IPS-15b (cell line): ENCODE measurements around the gene GRID1.
"Not testable (repeated sequence)": the region's sequence is repeated elsewhere in the genome, so short reads cannot be mapped to it uniquely, and the experiment has no call there.

Source experiments
- H3K27me3 ChIP-seq: one replicate; pipeline ENCODE4 v1.6.1; 2013; ENCODE audit warnings: low read length; ENCODE audit not compliant: control insufficient read depth, insufficient read depth
- H3K36me3 ChIP-seq: one replicate; pipeline ENCODE4 v1.6.1; 2013; ENCODE audit warnings: low read length; ENCODE audit not compliant: control insufficient read depth, insufficient read depth
- H3K4me1 ChIP-seq: one replicate; pipeline ENCODE4 v1.6.1; 2013; ENCODE audit warnings: mild to moderate bottlenecking, low read length; ENCODE audit not compliant: control insufficient read depth, insufficient read depth
- H3K4me3 ChIP-seq: one replicate; pipeline ENCODE4 v1.5.1; 2013; ENCODE audit warnings: low read depth, low read length
- H3K9ac ChIP-seq: one replicate; pipeline ENCODE4 v1.6.1; 2013; ENCODE audit warnings: low read depth, mild to moderate bottlenecking, low read length
- H3K9me3 ChIP-seq: one replicate; pipeline ENCODE4 v1.6.1; 2013; ENCODE audit warnings: mild to moderate bottlenecking, low read length; ENCODE audit not compliant: control insufficient read depth, insufficient read depth

Gene GRID1

GRCh38 chr10:85859859-85860258 is 506.7 kb downstream of the GRID1 start:
- Histone ChIP-seq H3K9me3 (no peaks in the 10 kb centered on the region), H3K36me3 (no peaks in the 10 kb centered on the region), H3K27me3 (no peaks in the 10 kb centered on the region)

GRCh38 chr10:85858776-85859515 is 507.6 kb downstream of the GRID1 start:
- no peaks in the 10 kb centered on the region for H3K27me3 ChIP-seq
- no peaks in the 10 kb centered on the region for H3K9me3 ChIP-seq
- no peaks in the 10 kb centered on the region for H3K36me3 ChIP-seq
- no peaks in the 10 kb centered on the region for H3K4me1 ChIP-seq
- H3K4me3 ChIP-seq: no peak overlapping the region
- no peak overlapping the region for H3K9ac ChIP-seq

More at GRCh38 chr10:85859859-85860258, 506.7 kb downstream of the GRID1 start:
- Histone ChIP-seq H3K9ac (no peak overlapping the region), H3K4me3 (no peak overlapping the region), H3K4me1 (peaks cover 4% of the 10 kb centered on the region)

GRCh38 chr10:85857791-85858190 is 508.8 kb downstream of the GRID1 start:
- H3K27me3 ChIP-seq: no peaks in the 10 kb centered on the region
- H3K36me3 ChIP-seq: no peaks in the 10 kb centered on the region
- H3K9me3 ChIP-seq: no peaks in the 10 kb centered on the region
- no peak overlapping the region for H3K9ac ChIP-seq
- no peaks in the 10 kb centered on the region for H3K4me1 ChIP-seq
- no peak overlapping the region for H3K4me3 ChIP-seq

GRCh38 chr10:85857305-85857704 is 509.3 kb downstream of the GRID1 start:
- H3K27me3 ChIP-seq: no peaks in the 10 kb centered on the region
- no peak overlapping the region for H3K9ac ChIP-seq
- H3K36me3 ChIP-seq: no peaks in the 10 kb centered on the region
- no peaks in the 10 kb centered on the region for H3K4me1 ChIP-seq
- no peaks in the 10 kb centered on the region for H3K9me3 ChIP-seq
- H3K4me3 ChIP-seq: no peak overlapping the region

GRCh38 chr10:85851934-85852333 is 514.7 kb downstream of the GRID1 start:
- no peak overlapping the region for H3K9ac ChIP-seq
- H3K4me3 ChIP-seq: no peak overlapping the region
- no peaks in the 10 kb centered on the region for H3K9me3 ChIP-seq
- no peaks in the 10 kb centered on the region for H3K27me3 ChIP-seq
- no peaks in the 10 kb centered on the region for H3K4me1 ChIP-seq
- no peaks in the 10 kb centered on the region for H3K36me3 ChIP-seq

GRCh38 chr10:85851325-85851724 is 515.3 kb downstream of the GRID1 start:
- Histone ChIP-seq H3K9me3 (no peaks in the 10 kb centered on the region), H3K4me1 (no peaks in the 10 kb centered on the region), H3K4me3 (no peak overlapping the region), H3K36me3 (no peaks in the 10 kb centered on the region), H3K9ac (no peak overlapping the region), H3K27me3 (no peaks in the 10 kb centered on the region)

GRCh38 chr10:85850736-85851135 is 515.9 kb downstream of the GRID1 start:
- no peak overlapping the region for H3K4me3 ChIP-seq
- no peaks in the 10 kb centered on the region for H3K4me1 ChIP-seq
- no peak overlapping the region for H3K9ac ChIP-seq
- H3K9me3 ChIP-seq: no peaks in the 10 kb centered on the region
- H3K27me3 ChIP-seq: no peaks in the 10 kb centered on the region
- H3K36me3 ChIP-seq: no peaks in the 10 kb centered on the region

- no peaks in the 10 kb centered on the region for H3K27me3 ChIP-seq
- H3K36me3 ChIP-seq: no peaks in the 10 kb centered on the region
- no peaks in the 10 kb centered on the region for H3K4me1 ChIP-seq
- H3K9me3 ChIP-seq: no peaks in the 10 kb centered on the region
- H3K9ac ChIP-seq: no peak overlapping the region
- no peak overlapping the region for H3K4me3 ChIP-seq
These were observed 517.3 kb downstream of the GRID1 start for GRCh38 chr10:85849315-85849714.

GRCh38 chr10:85848756-85849155 is 517.8 kb downstream of the GRID1 start:
- Histone ChIP-seq H3K9me3 (no peaks in the 10 kb centered on the region), H3K4me3 (no peak overlapping the region), H3K27me3 (no peaks in the 10 kb centered on the region), H3K4me1 (no peaks in the 10 kb centered on the region), H3K36me3 (no peaks in the 10 kb centered on the region), H3K9ac (no peak overlapping the region)

- Histone ChIP-seq H3K27me3 (no peaks in the 10 kb centered on the region), H3K9ac (no peak overlapping the region), H3K36me3 (no peaks in the 10 kb centered on the region), H3K4me3 (no peak overlapping the region), H3K9me3 (no peaks in the 10 kb centered on the region), H3K4me1 (no peaks in the 10 kb centered on the region)
These were observed 519.5 kb downstream of the GRID1 start for GRCh38 chr10:85847085-85847484.

GRCh38 chr10:85838660-85839059 is 527.9 kb downstream of the GRID1 start:
- not testable (repeated sequence) for H3K9ac ChIP-seq, H3K27me3 ChIP-seq, H3K36me3 ChIP-seq, H3K9me3 ChIP-seq, H3K4me1 ChIP-seq, H3K4me3 ChIP-seq

GRCh38 chr10:85832988-85833387 is 533.6 kb downstream of the GRID1 start:
- H3K4me3 ChIP-seq: no peak overlapping the region
- no peaks in the 10 kb centered on the region for H3K27me3 ChIP-seq
- no peaks in the 10 kb centered on the region for H3K36me3 ChIP-seq
- no peaks in the 10 kb centered on the region for H3K9me3 ChIP-seq
- no peaks in the 10 kb centered on the region for H3K4me1 ChIP-seq
- H3K9ac ChIP-seq: no peak overlapping the region
